K562 (cell line): ENCODE data around the gene ESAM. TPM values are rescaled to one million over a fixed set of nuclear protein-coding genes. Genes with fewer than 3 reads are reported as not detected.

Source experiments
- CBX1 ChIP-seq: sonication (generic); IDR thresholded peaks from 2 replicates; pipeline ENCODE4 v1.6.1; 2016; ENCODE audit warnings: antibody characterized with exemption, low read depth, mild to moderate bottlenecking
- COPS2 ChIP-seq: fragments of 450-650 bp; conservative IDR thresholded peaks from 2 replicates; pipeline ENCODE4 v1.6.1; 2016; ENCODE audit warnings: mild to moderate bottlenecking, moderate library complexity
- CREB1 ChIP-seq, 2 experiments: sonication (generic) in 1 of 2; formaldehyde crosslinking in 1 of 2; IDR thresholded peaks; 2 replicates each; pipeline versions ENCODE4 v1.6.1 to v1.8.0; 2012 to 2022; ENCODE audit warnings: inconsistent platforms in 1 of 2, mild to moderate bottlenecking in 1 of 2, missing genetic modification reagents in 1 of 2, moderate library complexity in 1 of 2
- CTBP1 ChIP-seq: fragments of 450-650 bp; IDR thresholded peaks from 2 replicates; pipeline ENCODE4 v1.6.1; 2016; ENCODE audit warnings: borderline replicate concordance
- CXXC5 ChIP-seq: fragments of 250-450 bp; sonication (Bioruptor Pico); IDR thresholded peaks from 2 replicates; pipeline ENCODE4 v1.8.0; 2022; ENCODE audit warnings: inconsistent platforms, mild to moderate bottlenecking, moderate library complexity
- EGR1 ChIP-seq: fragments of 450-650 bp; conservative IDR thresholded peaks from 2 replicates; pipeline ENCODE4 v1.6.1; 2017; ENCODE audit warnings: mild to moderate bottlenecking
- FOXM1 ChIP-seq, 2 experiments: fragments of 450-650 bp in 1 of 2; sonication (generic) in 1 of 2; formaldehyde crosslinking in 1 of 2; IDR thresholded peaks; 2 replicates each; pipeline versions ENCODE4 v1.6.1 to v1.9.0; 2017 to 2022; ENCODE audit warnings: low read depth in 2 of 2, mild to moderate bottlenecking in 2 of 2, missing genetic modification reagents in 1 of 2, moderate library complexity in 1 of 2
- HMG20B ChIP-seq: fragments of 250-450 bp; sonication (Bioruptor Pico); IDR thresholded peaks from 2 replicates; pipeline ENCODE4 v1.5.0; 2021; ENCODE audit warnings: mild to moderate bottlenecking
- MIER1 ChIP-seq: fragments of 450-650 bp; IDR thresholded peaks from 2 replicates; pipeline ENCODE4 v1.6.1; 2016; ENCODE audit warnings: antibody characterized with exemption, mild to moderate bottlenecking, low read depth
- POLR2AphosphoS5 ChIP-seq: IDR thresholded peaks from 2 replicates; pipeline ENCODE4 v1.6.1; 2011; ENCODE audit warnings: mild to moderate bottlenecking, low read depth, low read length, moderate library complexity; ENCODE audit not compliant: control insufficient read depth, insufficient read depth
- SAFB2 ChIP-seq: fragments of 200-400 bp; formaldehyde crosslinking; IDR thresholded peaks from 2 replicates; pipeline ENCODE4 v1.6.1; 2018; ENCODE audit warnings: borderline replicate concordance, low read length, low read depth, moderate library complexity; ENCODE audit not compliant: severe bottlenecking
- SIN3B ChIP-seq: fragments of 450-650 bp; IDR thresholded peaks from 2 replicates; pipeline ENCODE4 v1.6.1; 2017; ENCODE audit warnings: low read depth, mild to moderate bottlenecking, moderate library complexity
- TAF7 ChIP-seq: fragments of 450-650 bp; IDR thresholded peaks from 2 replicates; pipeline ENCODE4 v1.6.1; 2016; ENCODE audit warnings: missing genetic modification characterization, missing compliant biosample characterization
- THRB ChIP-seq: fragments of 450-650 bp; formaldehyde crosslinking; conservative IDR thresholded peaks from 2 replicates; pipeline ENCODE4 v1.4.0; 2022; ENCODE audit warnings: mild to moderate bottlenecking, missing genetic modification characterization
- UBTF ChIP-seq, 2 experiments: IDR thresholded peaks; 2 replicates each; pipeline ENCODE4 v1.6.1; 2012; ENCODE audit warnings: improper control_type of control experiment in 2 of 2, low read depth in 2 of 2, low read length in 2 of 2, borderline replicate concordance in 1 of 2
- VEZF1 ChIP-seq: fragments of 200-800 bp; sonication (Bioruptor generic); IDR thresholded peaks from 2 replicates; pipeline ENCODE4 v1.6.1; 2017; ENCODE audit warnings: missing genetic modification characterization, missing compliant biosample characterization
- ZNF165 ChIP-seq: fragments of 250-450 bp; sonication (Bioruptor Pico); IDR thresholded peaks from 2 replicates; pipeline ENCODE4 v1.4.0; 2020; ENCODE audit warnings: borderline replicate concordance
- ZNF24 ChIP-seq: fragments of 450-650 bp; IDR thresholded peaks from 2 replicates; pipeline ENCODE4 v1.6.1; 2016
- polyA plus RNA-seq, 8 experiments: library from polyadenylated mRNA; depleted of rRNA in 4 of 8; stranded (reverse) in 5 of 8; unstranded in 3 of 8; fragments of >200 nt; fragmentation: Nextera tagmentation in 2 of 8; fragmentation: Illumina TruSeq in 1 of 8; extraction: Ambion mirVana in 2 of 8; extraction: Trizol in 1 of 8; gene quantifications; 2 replicates each; pipeline versions ENCODE4 v1.2.1 to v1.2.3, GENCODE V29; 2011 to 2014; ENCODE audit warnings: inconsistent platforms in 1 of 8, missing spikeins in 1 of 8
- total RNA-seq, 7 experiments: library from RNA; depleted of rRNA in 6 of 7; stranded (reverse); fragments of >200 nt in 6 of 7; fragmentation: Illumina TruSeq in 2 of 7; extraction: Trizol in 2 of 7; gene quantifications; 2 replicates each; pipeline versions ENCODE4 v1.2.1 to v1.2.3, GENCODE V29; 2011 to 2021; ENCODE audit warnings: low replicate concordance in 1 of 7

ESAM gene
- total and polyA plus RNA-seq, 9 of the 15 experiments (the other 6 are each of a cell fraction or from before 2014, with no cell fraction given), result 0.06 to 1.5 (median 0.22) TPM

GRCh38 chr11:124800226-124800929, 38.3 kb upstream of the ESAM start, which contains the start of gene MSANTD2 (continued):
- peak in 1 of 2 experiments; percentile 19; a peak in 1 of 4 replicates for TF ChIP-seq UBTF (IDR thresholded peaks at IDR 0.05; ENCODE audit: borderline replicate concordance in 1 of 2, low read depth in 2 of 2, low read length in 2 of 2)
- TF ChIP-seq THRB (CRISPR knock-in tag), result no peak
- TF ChIP-seq SIN3B, result peak; percentile 74
- no peak for TF ChIP-seq COPS2
- TF ChIP-seq HMG20B (CRISPR knock-in tag), result no peak
- peak; percentile 64 for TF ChIP-seq CXXC5 (CRISPR knock-in tag)
- TF ChIP-seq CBX1, result peak; percentile 81; the same call in 1 of the 2 replicates
- TF ChIP-seq SAFB2, result no peak
- TF ChIP-seq POLR2AphosphoS5, result peak; percentile 68; the same call in 1 of the 2 replicates
- peak; percentile 79 for TF ChIP-seq CREB1 (IDR thresholded peaks at IDR 0.05)
- peak; percentile 85; the same call in 1 of the 2 replicates for TF ChIP-seq CREB1 (CRISPR knock-in tag; IDR thresholded peaks at IDR 0.05)
- TF ChIP-seq CTBP1, result peak; percentile 83
- peak; percentile 95 for TF ChIP-seq VEZF1 (CRISPR knock-in tag)
- no peak for TF ChIP-seq ZNF165 (CRISPR knock-in tag)
- TF ChIP-seq FOXM1 (IDR thresholded peaks at IDR 0.05; ENCODE audit: low read depth), result no peak
- TF ChIP-seq FOXM1 (CRISPR knock-in tag; IDR thresholded peaks at IDR 0.05; ENCODE audit: low read depth), result no peak
- peak; percentile 43 for TF ChIP-seq EGR1
- TF ChIP-seq ZNF24, result no peak
- TF ChIP-seq TAF7 (tag), result no peak
- no peak for TF ChIP-seq MIER1
